HFF-Myc (cell line): ENCODE data around the gene RNASET2.

Experiments used
- DNase-seq: peaks from one replicate; pipeline ENCODE4 v3.0.0-alpha.2; 2011; ENCODE audit warnings: low read depth; ENCODE audit errors: extremely low read depth
- H3K4me3 ChIP-seq: replicated peaks from 2 replicates; pipeline ENCODE4 v1.5.1; 2011; ENCODE audit warnings: low read depth, mild to moderate bottlenecking, control low read depth, low read length
- CTCF ChIP-seq: IDR thresholded peaks from 2 replicates; pipeline ENCODE4 v1.5.1; 2012; ENCODE audit warnings: mild to moderate bottlenecking, low read depth, low read length, control low read depth; ENCODE audit errors: missing control alignments

Gene RNASET2

GRCh38 chr6:166987930-166988329 is 31.6 kb upstream of the RNASET2 start:
- no peak overlapping the region for H3K4me3 ChIP-seq
- TF ChIP-seq CTCF = no peak

GRCh38 chr6:166987448-166987847 is 31.1 kb upstream of the RNASET2 start:
- H3K4me3 ChIP-seq = no peak overlapping the region
- TF ChIP-seq CTCF = no peak
- no peak for DNase-seq

More at GRCh38 chr6:166987930-166988329, 31.6 kb upstream of the RNASET2 start:
- no peak for DNase-seq

- TF ChIP-seq CTCF = no peak
These were observed 24.4 kb upstream of the RNASET2 start for GRCh38 chr6:166980738-166981137.

GRCh38 chr6:166977621-166978525 is 21.5 kb upstream of the RNASET2 start:
- DNase-seq = no peak
- no peak overlapping the region for H3K4me3 ChIP-seq
- no peak for TF ChIP-seq CTCF

More at GRCh38 chr6:166980738-166981137, 24.4 kb upstream of the RNASET2 start:
- no peak for DNase-seq
- H3K4me3 ChIP-seq = no peak overlapping the region

- H3K4me3 ChIP-seq = no peak overlapping the region
- no peak for TF ChIP-seq CTCF
- no peak for DNase-seq
These were observed 20.3 kb upstream of the RNASET2 start for GRCh38 chr6:166976636-166977035.

GRCh38 chr6:166972101-166972500 is 15.8 kb upstream of the RNASET2 start:
- no peak for TF ChIP-seq CTCF
- H3K4me3 ChIP-seq = no peak overlapping the region
- DNase-seq = no peak
